OCI-LY3 (cell line): ENCODE data around the gene ANK2.

Experiments used
- H2AFZ ChIP-seq: fragments of 200-600, 300-600 bp; shearing (Covaris generic); 2 replicates; pipeline ENCODE4 v1.6.0; 2014; ENCODE audit warnings: antibody characterized with exemption, low read depth, low read length
- H3K27ac ChIP-seq: fragments of 200-600, 300-600 bp; sonication (generic); 2 replicates; pipeline ENCODE4 v1.5.1; 2014; ENCODE audit warnings: mild to moderate bottlenecking, low read length, moderate library complexity, mixed read lengths
- H3K27me3 ChIP-seq: fragments of 200-600, 300-600 bp; sonication (generic); 2 replicates; pipeline ENCODE4 v1.6.1; 2014; ENCODE audit warnings: low read depth, low read length, mixed read lengths
- H3K36me3 ChIP-seq: fragments of 200-600, 300-600 bp; sonication (generic); replicated peaks from 2 replicates; pipeline ENCODE3; 2014; ENCODE audit warnings: low read depth, low read length, mixed read lengths
- H3K4me1 ChIP-seq: fragments of 300-600, 200-600 bp; sonication (generic); 2 replicates; pipeline ENCODE4 v1.6.1; 2014; ENCODE audit warnings: low read length, mixed read lengths
- H3K4me2 ChIP-seq: fragments of 200-600, 300-600 bp; sonication (generic); 2 replicates; pipeline ENCODE4 v1.6.1; 2014; ENCODE audit warnings: low read length, mixed read lengths
- H3K4me3 ChIP-seq: fragments of 300-600, 200-600 bp; sonication (generic); 2 replicates; pipeline ENCODE4 v1.5.1; 2014; ENCODE audit warnings: antibody characterized with exemption, mild to moderate bottlenecking, low read length, moderate library complexity
- H3K79me2 ChIP-seq: fragments of 300-600, 200-600 bp; shearing (Covaris generic); 2 replicates; pipeline ENCODE4 v1.6.1; 2014; ENCODE audit warnings: mild to moderate bottlenecking, low read length, mixed read lengths
- H3K9ac ChIP-seq: fragments of 300-600, 200-600 bp; shearing (Covaris generic); 2 replicates; pipeline ENCODE4 v1.6.0; 2014; ENCODE audit warnings: mild to moderate bottlenecking, low read length, moderate library complexity
- H3K9me3 ChIP-seq: fragments of 200-600, 300-600 bp; shearing (Covaris generic); 2 replicates; pipeline ENCODE4 v1.6.1; 2014; ENCODE audit warnings: low read length, mixed read lengths; ENCODE audit not compliant: insufficient read depth
- H4K20me1 ChIP-seq: fragments of 200-600, 300-600 bp; sonication (generic); 2 replicates; pipeline ENCODE4 v1.6.1; 2016; ENCODE audit warnings: low read length, mixed read lengths; ENCODE audit not compliant: insufficient read depth
- CTCF ChIP-seq: fragments of 200-600, 300-600 bp; sonication (generic); IDR thresholded peaks from 2 replicates; pipeline ENCODE4 v1.5.1; 2014; ENCODE audit warnings: antibody characterized with exemption, low read length, low read depth
- EZH2phosphoT487 ChIP-seq: fragments of 200-600 bp; shearing (Covaris generic); IDR thresholded peaks from 2 replicates; pipeline ENCODE4 v1.6.1; 2018; ENCODE audit warnings: antibody characterized with exemption, mixed run types, low read depth

The ANK2 gene

GRCh38 chr4:113248320-113248719, 198.9 kb downstream of the ANK2 start:
- H3K9ac ChIP-seq: no peak overlapping the region
- H3K36me3 ChIP-seq: no peaks in the 10 kb centered on the region
- no peaks in the 10 kb centered on the region for H3K79me2 ChIP-seq
- no peaks in the 10 kb centered on the region; the same call in 1 of the 2 replicates for H3K9me3 ChIP-seq
- no peak overlapping the region for H3K4me3 ChIP-seq
- no peaks in the 10 kb centered on the region for H3K27me3 ChIP-seq
- TF ChIP-seq CTCF: peak; percentile 28
- no peak for TF ChIP-seq EZH2phosphoT487
- H3K4me1 ChIP-seq: no peaks in the 10 kb centered on the region
- no peak overlapping the region for H3K27ac ChIP-seq
- no peaks in the 10 kb centered on the region for H4K20me1 ChIP-seq
- no peak overlapping the region for H2AFZ ChIP-seq
- no peak overlapping the region for H3K4me2 ChIP-seq

- Histone ChIP-seq H3K4me2 (no peak overlapping the region), H3K79me2 (no peaks in the 10 kb centered on the region), H3K27ac (no peak overlapping the region), H2AFZ (no peak overlapping the region), H3K4me3 (no peak overlapping the region), H3K27me3 (no peaks in the 10 kb centered on the region), H3K9ac (no peak overlapping the region), H3K36me3 (no peaks in the 10 kb centered on the region), H3K4me1 (no peaks in the 10 kb centered on the region), H4K20me1 (no peaks in the 10 kb centered on the region), H3K9me3 (no peaks in the 10 kb centered on the region; the same call in 1 of the 2 replicates)
- TF ChIP-seq CTCF (no peak), EZH2phosphoT487 (no peak)
Observed at GRCh38 chr4:113255628-113256027, 206.2 kb downstream of the ANK2 start.

GRCh38 chr4:113256946-113257345, 207.5 kb downstream of the ANK2 start:
- TF ChIP-seq CTCF (no peak), EZH2phosphoT487 (no peak)
- no peak overlapping the region for H3K27ac ChIP-seq
- no peak overlapping the region for H3K4me3 ChIP-seq
- no peaks in the 10 kb centered on the region for H3K36me3 ChIP-seq
- H4K20me1 ChIP-seq: no peaks in the 10 kb centered on the region
- H3K4me2 ChIP-seq: no peak overlapping the region
- no peaks in the 10 kb centered on the region for H3K4me1 ChIP-seq
- H3K9me3 ChIP-seq: no peaks in the 10 kb centered on the region; the same call in 1 of the 2 replicates
- no peak overlapping the region for H3K9ac ChIP-seq
- H3K27me3 ChIP-seq: no peaks in the 10 kb centered on the region
- H2AFZ ChIP-seq: no peak overlapping the region
- H3K79me2 ChIP-seq: no peaks in the 10 kb centered on the region

- Histone ChIP-seq H4K20me1 (no peaks in the 10 kb centered on the region), H3K9ac (no peak overlapping the region), H3K27me3 (no peaks in the 10 kb centered on the region), H3K27ac (no peak overlapping the region), H3K79me2 (no peaks in the 10 kb centered on the region), H3K9me3 (no peaks in the 10 kb centered on the region), H3K4me1 (no peaks in the 10 kb centered on the region), H3K36me3 (no peaks in the 10 kb centered on the region), H3K4me2 (no peak overlapping the region), H3K4me3 (no peak overlapping the region), H2AFZ (no peak overlapping the region)
- TF ChIP-seq CTCF: no peak
Observed at GRCh38 chr4:113260688-113261087, 211.2 kb downstream of the ANK2 start.
